Measurements from ENCODE around the gene RBMS3. TPM values are rescaled to one million over a fixed set of nuclear protein-coding genes. Genes with fewer than 3 reads are reported as not detected.

The RBMS3 gene
- total RNA-seq, 1 experiment from 2014 or later = 74.2 TPM

DNA sequence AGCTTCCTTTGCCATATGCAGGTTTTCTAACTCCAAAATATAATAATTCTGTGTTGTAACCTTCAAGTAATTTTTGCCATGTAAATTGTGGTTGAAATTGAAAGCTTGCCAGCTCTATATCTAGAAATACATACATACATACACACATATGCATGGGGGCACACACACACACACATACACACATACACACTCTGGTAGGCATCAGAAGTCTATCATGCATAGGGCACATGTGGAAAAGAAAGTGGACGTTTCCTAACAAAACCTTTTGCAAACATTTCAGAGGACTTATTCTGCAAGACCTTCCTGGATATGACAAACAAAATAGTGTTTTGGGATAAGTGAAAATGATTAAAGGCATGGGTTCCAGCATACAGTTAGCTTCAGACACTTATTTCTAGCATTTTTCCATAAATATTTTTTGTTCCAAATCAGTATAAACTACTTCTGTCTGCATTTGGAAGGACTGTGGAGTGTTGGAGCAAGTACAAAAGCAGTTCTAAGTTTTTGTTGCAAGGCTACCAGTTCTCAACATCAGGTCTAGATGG lies 578.9 kb downstream of the RBMS3 start:
- TF ChIP-seq, protein P1, sequence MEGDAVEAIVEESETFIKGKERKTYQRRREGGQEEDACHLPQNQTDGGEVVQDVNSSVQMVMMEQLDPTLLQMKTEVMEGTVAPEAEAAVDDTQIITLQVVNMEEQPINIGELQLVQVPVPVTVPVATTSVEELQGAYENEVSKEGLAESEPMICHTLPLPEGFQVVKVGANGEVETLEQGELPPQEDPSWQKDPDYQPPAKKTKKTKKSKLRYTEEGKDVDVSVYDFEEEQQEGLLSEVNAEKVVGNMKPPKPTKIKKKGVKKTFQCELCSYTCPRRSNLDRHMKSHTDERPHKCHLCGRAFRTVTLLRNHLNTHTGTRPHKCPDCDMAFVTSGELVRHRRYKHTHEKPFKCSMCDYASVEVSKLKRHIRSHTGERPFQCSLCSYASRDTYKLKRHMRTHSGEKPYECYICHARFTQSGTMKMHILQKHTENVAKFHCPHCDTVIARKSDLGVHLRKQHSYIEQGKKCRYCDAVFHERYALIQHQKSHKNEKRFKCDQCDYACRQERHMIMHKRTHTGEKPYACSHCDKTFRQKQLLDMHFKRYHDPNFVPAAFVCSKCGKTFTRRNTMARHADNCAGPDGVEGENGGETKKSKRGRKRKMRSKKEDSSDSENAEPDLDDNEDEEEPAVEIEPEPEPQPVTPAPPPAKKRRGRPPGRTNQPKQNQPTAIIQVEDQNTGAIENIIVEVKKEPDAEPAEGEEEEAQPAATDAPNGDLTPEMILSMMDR (IDR thresholded peaks at IDR 0.05; ENCODE audit: unreplicated experiment) = no peak
- Mint-ChIP-seq H3K4me3 (ENCODE audit: unreplicated experiment) (no peak overlapping the region), H3K27ac (ENCODE audit: low read depth, unreplicated experiment) (no peak overlapping the region), H3K9me3 (ENCODE audit: unreplicated experiment) (no peaks in the 10 kb centered on the region), H3K27me3 (ENCODE audit: insufficient read depth, unreplicated experiment) (no peaks in the 10 kb centered on the region), H3K36me3 (ENCODE audit: insufficient read depth, unreplicated experiment) (peaks cover 5% of the 10 kb centered on the region), H3K4me1 (ENCODE audit: insufficient read depth, unreplicated experiment) (no peaks in the 10 kb centered on the region)
- intact Hi-C loops (cut with micrococcal nuclease) = no loop called here
- DNase-seq (ENCODE audit: unreplicated experiment) = no peak
- ChIA-PET CTCF (interaction anchor here (0.7 kb wide), 1 partner anchor 99 kb away, joined by 3 read pairs; no protein-coding TSS in a partner anchor), POLR2A (interaction anchor here (0.6 to 0.7 kb wide), 2 partner anchors 28 to 579 kb away, joined by 3 read pairs; no protein-coding TSS in a partner anchor)
- no TSS peak for BruUV-seq (replicated peaks)

DNA sequence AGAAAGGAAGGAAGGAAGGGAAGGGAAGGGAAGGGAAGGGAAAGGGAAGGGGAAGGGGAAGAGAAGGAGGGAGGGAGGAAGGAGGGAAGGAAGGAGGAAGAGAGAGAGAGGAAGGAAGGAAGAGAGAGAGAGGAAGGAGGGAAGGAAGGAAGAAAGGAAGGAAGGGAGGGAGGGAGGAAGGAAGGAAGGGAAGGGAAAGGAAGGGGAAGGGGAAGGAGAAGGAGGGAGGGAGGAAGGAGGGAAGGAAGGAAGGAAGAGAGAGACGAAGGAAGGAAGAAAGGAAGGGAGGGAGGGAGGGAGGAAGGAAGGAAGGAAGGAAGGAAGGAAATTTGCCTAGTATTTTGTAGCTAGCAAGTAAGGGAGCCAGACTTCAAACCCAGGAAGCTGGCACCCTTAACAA lies 583.9 kb downstream of the RBMS3 start:
- no peak for DNase-seq (ENCODE audit: unreplicated experiment)
- H3K36me3 Mint-ChIP-seq (ENCODE audit: insufficient read depth, unreplicated experiment) = peaks cover 5% of the 10 kb centered on the region
- TF ChIP-seq, protein P1 (IDR thresholded peaks at IDR 0.05; ENCODE audit: unreplicated experiment) = no peak
- no TSS peak for BruUV-seq (replicated peaks)
- no peaks in the 10 kb centered on the region for H3K9me3 Mint-ChIP-seq (ENCODE audit: unreplicated experiment)
- CTCF ChIA-PET = no interaction called here
- POLR2A ChIA-PET = interaction anchor here (0.6 kb wide), 1 partner anchor 47 kb away, joined by 4 read pairs; no protein-coding TSS in a partner anchor
- intact Hi-C loops (cut with micrococcal nuclease) = no loop called here
- no peaks in the 10 kb centered on the region for H3K4me1 Mint-ChIP-seq (ENCODE audit: insufficient read depth, unreplicated experiment)
- no peak overlapping the region for H3K4me3 Mint-ChIP-seq (ENCODE audit: unreplicated experiment)
- no peak overlapping the region for H3K27ac Mint-ChIP-seq (ENCODE audit: low read depth, unreplicated experiment)
- H3K27me3 Mint-ChIP-seq (ENCODE audit: insufficient read depth, unreplicated experiment) = no peaks in the 10 kb centered on the region

DNA sequence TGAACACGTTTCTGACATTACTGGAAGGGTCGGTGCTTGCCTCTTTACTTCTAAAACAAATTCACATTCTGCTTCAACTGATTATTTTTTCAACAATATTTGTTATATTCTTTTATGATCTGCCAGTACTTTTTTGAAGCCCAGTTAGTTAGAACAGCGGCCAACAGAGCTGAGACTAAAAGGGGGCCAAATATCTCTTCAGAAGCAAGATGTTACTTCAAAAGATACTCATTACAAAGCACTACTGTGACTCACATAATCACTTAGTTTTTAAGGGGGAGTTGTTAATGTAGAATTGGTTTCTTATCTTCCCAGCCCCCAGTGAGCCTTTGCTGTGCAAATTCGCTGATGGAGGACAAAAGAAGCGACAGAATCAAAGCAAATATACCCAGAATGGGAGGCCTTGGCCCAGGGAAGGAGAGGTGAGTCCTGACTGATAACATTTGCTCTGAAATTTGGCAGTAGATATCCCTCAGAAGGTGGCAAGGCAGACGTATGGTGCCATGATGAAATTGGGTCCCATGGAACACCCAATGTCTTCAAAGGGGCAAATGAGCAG lies 587.8 kb downstream of the RBMS3 start:
- peaks cover 7% of the 10 kb centered on the region for H3K36me3 Mint-ChIP-seq (ENCODE audit: insufficient read depth, unreplicated experiment)
- ChIA-PET POLR2A (no interaction called here), CTCF (interaction anchor here (0.7 kb wide), 1 partner anchor 567 kb away, joined by 3 read pairs; no protein-coding TSS in a partner anchor)
- no peak overlapping the region for H3K27ac Mint-ChIP-seq (ENCODE audit: low read depth, unreplicated experiment)
- intact Hi-C loops (cut with micrococcal nuclease) = no loop called here
- no peaks in the 10 kb centered on the region for H3K4me1 Mint-ChIP-seq (ENCODE audit: insufficient read depth, unreplicated experiment)
- DNase-seq (ENCODE audit: unreplicated experiment) = no peak
- TF ChIP-seq, protein P1 (IDR thresholded peaks at IDR 0.05; ENCODE audit: unreplicated experiment) = no peak
- BruUV-seq (replicated peaks) = no TSS peak
- H3K4me3 Mint-ChIP-seq (ENCODE audit: unreplicated experiment) = no peak overlapping the region
- H3K9me3 Mint-ChIP-seq (ENCODE audit: unreplicated experiment) = peaks cover 7% of the 10 kb centered on the region
- no peaks in the 10 kb centered on the region for H3K27me3 Mint-ChIP-seq (ENCODE audit: insufficient read depth, unreplicated experiment)

DNA sequence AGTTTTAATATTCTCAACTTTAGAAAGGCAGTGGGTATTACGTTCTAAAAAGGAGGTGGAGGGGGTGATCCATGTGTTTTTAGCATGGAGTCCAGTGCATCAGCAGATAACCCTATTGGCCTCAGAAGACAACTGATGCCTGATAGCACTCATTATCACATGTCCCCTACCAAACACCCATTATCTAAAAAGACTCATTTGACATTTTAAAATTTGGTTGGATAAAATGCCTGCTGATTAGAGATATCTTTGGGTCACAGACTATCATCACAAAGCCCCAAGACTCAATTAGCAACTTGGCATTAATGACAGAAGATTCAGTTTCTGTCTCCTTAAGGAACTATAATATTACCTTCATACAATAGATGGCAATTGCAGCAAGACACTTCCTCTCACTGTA lies 589.3 kb downstream of the RBMS3 start:
- Mint-ChIP-seq H3K36me3 (ENCODE audit: insufficient read depth, unreplicated experiment) (peaks cover 7% of the 10 kb centered on the region), H3K27ac (ENCODE audit: low read depth, unreplicated experiment) (no peak overlapping the region), H3K4me3 (ENCODE audit: unreplicated experiment) (no peak overlapping the region), H3K4me1 (ENCODE audit: insufficient read depth, unreplicated experiment) (no peaks in the 10 kb centered on the region), H3K9me3 (ENCODE audit: unreplicated experiment) (peaks cover 7% of the 10 kb centered on the region), H3K27me3 (ENCODE audit: insufficient read depth, unreplicated experiment) (no peaks in the 10 kb centered on the region)
- ChIA-PET CTCF (interaction anchor here (0.5 kb wide), 1 partner anchor 9 kb away, joined by 3 read pairs; no protein-coding TSS in a partner anchor), POLR2A (no interaction called here)
- no peak for DNase-seq (ENCODE audit: unreplicated experiment)
- no TSS peak for BruUV-seq (replicated peaks)
- TF ChIP-seq, protein P1 (IDR thresholded peaks at IDR 0.05; ENCODE audit: unreplicated experiment) = no peak
- intact Hi-C loops (cut with micrococcal nuclease) = no loop called here

Data from MCF 10A (cell line).